ENCODE results near the gene ASAP3.

- no peak for TF ChIP-seq CTCF (conservative IDR thresholded peaks at IDR 0.05; ENCODE audit: low read depth, low read length)
- no peak for TF ChIP-seq RAD21 (IDR thresholded peaks at IDR 0.05; ENCODE audit: low read length)
- no peak for TF ChIP-seq CEBPB (IDR thresholded peaks at IDR 0.05; ENCODE audit: low read depth, low read length)
- no peak for TF ChIP-seq POLR2A (IDR thresholded peaks at IDR 0.05; ENCODE audit: low read depth, low read length)
- no peak for TF ChIP-seq BHLHE40 (IDR thresholded peaks at IDR 0.05; ENCODE audit: low read depth, low read length)
- no peak for TF ChIP-seq ELK1 (IDR thresholded peaks at IDR 0.05; ENCODE audit: borderline replicate concordance, low read depth, low read length)
- no peak for TF ChIP-seq USF2 (IDR thresholded peaks at IDR 0.05; ENCODE audit: low read depth, low read length)
- no peak for TF ChIP-seq SMC3 (IDR thresholded peaks at IDR 0.05; ENCODE audit: low read depth, low read length)
- no peak for TF ChIP-seq MAFK (IDR thresholded peaks at IDR 0.05; ENCODE audit: low read depth, low read length)
- TF ChIP-seq RFX5 (IDR thresholded peaks at IDR 0.05; ENCODE audit: low read depth, low read length) = no peak
- TF ChIP-seq MXI1 (IDR thresholded peaks at IDR 0.05; ENCODE audit: borderline replicate concordance, low read depth, low read length) = no peak
- TF ChIP-seq RCOR1 (IDR thresholded peaks at IDR 0.05; ENCODE audit: insufficient replicate concordance, low read length) = no peak
- TF ChIP-seq FOS (IDR thresholded peaks at IDR 0.05; ENCODE audit: low read depth, low read length) = no peak
Observed at GRCh38 chr1:23441446-23442148, 42.4 kb downstream of the ASAP3 start.
